HG02642 (cell line): ENCODE results near the gene KLHL40.

Experiments used
- ATAC-seq: cut with Tn5 transposase; IDR thresholded peaks from one replicate; pipeline ENCODE4 v1.9.1; 2021; ENCODE audit warnings: mild to moderate bottlenecking; ENCODE audit not compliant: unreplicated experiment, poor library complexity

Gene KLHL40

GRCh38 chr3:42667523-42668412, 17.6 kb upstream of the KLHL40 start:
- no peak for ATAC-seq

DNA sequence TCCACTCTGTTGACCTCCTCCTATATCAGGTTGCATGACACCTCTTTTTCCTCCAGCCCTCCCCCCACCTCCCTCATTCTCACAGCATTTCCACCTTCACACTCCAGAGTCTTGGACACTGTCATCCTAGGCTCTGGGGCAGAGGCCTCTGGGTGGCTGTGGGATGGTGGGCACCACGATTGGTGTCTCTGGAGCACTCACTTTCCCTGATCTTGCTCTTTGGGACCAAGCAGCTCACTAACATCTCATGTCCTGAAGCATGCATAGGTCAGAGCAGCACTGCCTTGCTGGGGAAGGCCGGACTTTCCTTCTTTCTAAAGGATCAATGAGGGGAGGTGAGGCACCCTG, 16.9 kb upstream of the KLHL40 start:
- no peak for ATAC-seq

- ATAC-seq: no peak
Measured at GRCh38 chr3:42668793-42669217, 16.5 kb upstream of the KLHL40 start.

GRCh38 chr3:42670051-42670576, 15.2 kb upstream of the KLHL40 start:
- ATAC-seq: no peak

DNA sequence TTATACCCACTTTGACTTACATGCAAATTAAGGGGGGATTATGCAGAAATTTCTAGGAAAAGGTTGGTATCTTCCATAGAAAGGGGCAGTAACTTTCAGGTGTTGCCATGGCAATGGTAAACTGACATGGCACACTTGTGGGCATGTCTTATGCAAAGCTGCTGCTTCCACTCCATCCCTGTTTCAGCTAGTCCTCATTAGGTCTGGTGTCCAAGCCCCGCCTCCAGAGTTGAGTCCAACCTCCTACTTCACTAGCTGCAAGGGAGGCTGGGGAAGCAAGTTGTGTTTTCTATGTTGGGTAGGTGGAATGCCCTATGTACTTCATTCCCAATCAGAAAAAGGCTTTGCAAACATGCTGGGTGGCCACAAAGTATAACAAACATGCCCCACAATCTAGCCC, 14.7 kb upstream of the KLHL40 start:
- ATAC-seq: no peak

GRCh38 chr3:42672515-42672914, 12.8 kb upstream of the KLHL40 start:
- ATAC-seq: no peak

GRCh38 chr3:42673082-42673481, 12.3 kb upstream of the KLHL40 start:
- ATAC-seq: no peak

GRCh38 chr3:42674146-42674545, 11.2 kb upstream of the KLHL40 start:
- ATAC-seq: no peak

DNA sequence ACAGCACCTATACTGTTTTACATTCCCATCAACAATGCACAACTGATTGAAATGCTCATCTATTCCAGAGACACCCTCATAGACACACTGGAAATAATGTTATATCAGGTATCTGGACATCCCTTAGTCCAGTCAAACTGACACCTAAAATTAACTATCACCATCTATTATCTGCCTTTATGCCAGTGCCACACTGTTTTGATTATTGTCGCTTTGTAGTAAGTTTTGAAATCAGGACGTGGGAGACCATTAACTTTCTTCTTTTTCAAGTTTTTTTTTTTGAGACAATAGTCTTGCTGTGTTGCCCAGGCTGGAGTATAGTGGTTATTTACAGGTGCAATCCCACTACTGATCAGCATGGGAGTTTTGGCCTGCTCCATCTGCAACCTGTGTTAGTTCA, 9.4 kb upstream of the KLHL40 start:
- ATAC-seq: no peak

GRCh38 chr3:42678447-42678846, 6.9 kb upstream of the KLHL40 start:
- ATAC-seq: no peak

- no peak for ATAC-seq
Measured at GRCh38 chr3:42680271-42680670, 5.1 kb upstream of the KLHL40 start.

GRCh38 chr3:42680806-42681205, 4.5 kb upstream of the KLHL40 start:
- ATAC-seq: no peak

DNA sequence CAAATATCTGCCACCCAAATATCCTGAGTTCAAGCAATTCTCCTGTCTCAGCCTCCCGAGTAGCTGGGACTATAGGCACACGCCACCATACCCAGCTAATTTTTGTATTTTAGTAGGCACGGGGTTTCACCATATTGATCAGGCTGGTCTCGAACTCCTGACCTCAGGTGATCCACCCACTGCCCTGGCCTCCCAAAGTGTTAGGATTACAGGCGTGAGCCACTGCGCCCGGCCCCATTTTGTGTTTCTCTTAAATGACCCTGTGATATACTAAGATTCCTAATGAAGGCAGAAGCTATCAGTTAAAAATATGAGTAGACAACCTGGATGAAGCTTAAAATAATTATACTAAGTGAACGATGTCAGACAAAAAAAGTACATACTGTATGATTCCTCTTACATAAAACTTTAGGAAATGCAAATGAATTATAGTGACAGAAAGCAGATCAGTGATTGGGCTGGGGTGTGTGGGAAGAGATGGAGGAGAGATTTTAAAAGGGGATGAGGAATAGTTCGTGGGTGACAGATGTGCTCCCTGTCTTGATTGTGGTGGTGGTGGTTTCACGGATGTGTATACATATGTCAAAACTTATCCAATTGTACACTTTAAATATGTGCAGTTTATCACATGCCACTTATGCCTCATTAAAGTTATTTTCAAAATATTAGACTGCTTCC, 3.8 kb upstream of the KLHL40 start:
- ATAC-seq: no peak

- ATAC-seq: no peak
Measured at GRCh38 chr3:42682301-42683070, 2.9 kb upstream of the KLHL40 start.

- ATAC-seq: no peak
Measured at GRCh38 chr3:42683875-42684598, 1.3 kb upstream of the KLHL40 start.

- no peak for ATAC-seq
Measured at GRCh38 chr3:42684632-42685362, 540 bp upstream of the KLHL40 start.

- ATAC-seq: no peak
Measured at GRCh38 chr3:42685891-42686820, 819 bp downstream of the KLHL40 start.

GRCh38 chr3:42686832-42687650, 1.7 kb downstream of the KLHL40 start:
- no peak for ATAC-seq
